Smooth muscle cell (in vitro differentiated cells): Measurements from ENCODE around the gene KIAA2012. TPM values are rescaled to one million over a fixed set of nuclear protein-coding genes. Genes with fewer than 3 reads are reported as not detected.

ENCODE experiments used
- DNase-seq: peaks from one replicate; lab custom pipeline; 2025; ENCODE audit not compliant: unreplicated experiment; lab: John Stamatoyannopoulos, UW
- H2AFZ ChIP-seq: fragments of 200-600 bp; sonication (generic); 2 replicates; pipeline ENCODE4 v1.6.0; 2016; ENCODE audit warnings: antibody characterized with exemption, low read depth, mild to moderate bottlenecking
- H3F3A ChIP-seq: fragments of 200-600 bp; sonication (generic); 2 replicates; pipeline ENCODE4 v1.6.0; 2017; ENCODE audit warnings: antibody characterized with exemption, low read depth
- H3K27ac ChIP-seq: fragments of 200-600 bp; sonication (generic); 2 replicates; pipeline ENCODE4 v1.5.1; 2016; ENCODE audit warnings: low read depth, mild to moderate bottlenecking
- H3K27me3 ChIP-seq: fragments of 200-600 bp; sonication (generic); 2 replicates; pipeline ENCODE4 v1.6.1; 2016; ENCODE audit warnings: low read depth, mild to moderate bottlenecking
- H3K36me3 ChIP-seq: fragments of 200-600 bp; sonication (generic); 2 replicates; pipeline ENCODE4 v1.5.1; 2016; ENCODE audit warnings: low read depth
- H3K4me1 ChIP-seq: fragments of 200-600 bp; sonication (generic); 2 replicates; pipeline ENCODE4 v1.5.1; 2016; ENCODE audit warnings: low read depth
- H3K4me2 ChIP-seq: fragments of 200-600 bp; sonication (generic); 2 replicates; pipeline ENCODE4 v1.6.0; 2016; ENCODE audit warnings: mild to moderate bottlenecking
- H3K4me3 ChIP-seq: fragments of 200-600 bp; sonication (generic); 2 replicates; pipeline ENCODE4 v1.5.1; 2016; ENCODE audit warnings: mild to moderate bottlenecking
- H3K79me2 ChIP-seq: fragments of 200-600 bp; sonication (generic); 2 replicates; pipeline ENCODE4 v1.6.0; 2016; ENCODE audit warnings: low read depth, mild to moderate bottlenecking
- H3K9ac ChIP-seq: fragments of 200-600 bp; sonication (generic); 2 replicates; pipeline ENCODE4 v1.6.0; 2016; ENCODE audit warnings: low read depth
- H3K9me3 ChIP-seq: fragments of 200-600 bp; sonication (generic); replicated peaks from 2 replicates; pipeline ENCODE4 v1.5.1; 2016; ENCODE audit warnings: low read depth
- H4K20me1 ChIP-seq: fragments of 200-600 bp; sonication (generic); 2 replicates; pipeline ENCODE4 v1.6.0; 2016; ENCODE audit warnings: low read depth
- WGBS: methylation state at CpG from one replicate; pipeline ENCODE4 v1.1.7; 2016; ENCODE audit warnings: low lambda C conversion rate; 5-methylcytosine and 5-hydroxymethylcytosine counted together
- polyA plus RNA-seq: library from polyadenylated mRNA; unstranded; fragments of >200 nt; fragmentation: Nextera tagmentation; extraction: Ambion mirVana; gene quantifications from 2 replicates; pipeline ENCODE4 v1.2.1, GENCODE V29; 2016
- total RNA-seq: library from RNA; depleted of rRNA; stranded (reverse); fragments of >200 nt; gene quantifications from 2 replicates; pipeline ENCODE4 v1.2.3, GENCODE V29; 2014
- TF ChIP-seq, protein P1 (sequence below): fragments of 200-600 bp; sonication (generic); IDR thresholded peaks from 2 replicates; pipeline ENCODE4 v1.5.1; 2017; ENCODE audit warnings: borderline replicate concordance, mild to moderate bottlenecking, antibody characterized with exemption; ENCODE audit not compliant: insufficient read depth, poor library complexity, severe bottlenecking

The KIAA2012 gene
- total and polyA plus RNA-seq, 2 experiments from 2014 or later = not detected

- Histone ChIP-seq H3K79me2 (no peaks in the 10 kb centered on the region), H3K4me3 (no peak overlapping the region), H3K27me3 (no peaks in the 10 kb centered on the region), H4K20me1 (no peaks in the 10 kb centered on the region), H3K36me3 (no peaks in the 10 kb centered on the region), H2AFZ (no peak overlapping the region), H3K27ac (no peak overlapping the region), H3K4me2 (no peak overlapping the region), H3F3A (no peaks in the 10 kb centered on the region), H3K4me1 (no peaks in the 10 kb centered on the region), H3K9ac (no peak overlapping the region), H3K9me3 (no peaks in the 10 kb centered on the region)
- TF ChIP-seq, protein P1, sequence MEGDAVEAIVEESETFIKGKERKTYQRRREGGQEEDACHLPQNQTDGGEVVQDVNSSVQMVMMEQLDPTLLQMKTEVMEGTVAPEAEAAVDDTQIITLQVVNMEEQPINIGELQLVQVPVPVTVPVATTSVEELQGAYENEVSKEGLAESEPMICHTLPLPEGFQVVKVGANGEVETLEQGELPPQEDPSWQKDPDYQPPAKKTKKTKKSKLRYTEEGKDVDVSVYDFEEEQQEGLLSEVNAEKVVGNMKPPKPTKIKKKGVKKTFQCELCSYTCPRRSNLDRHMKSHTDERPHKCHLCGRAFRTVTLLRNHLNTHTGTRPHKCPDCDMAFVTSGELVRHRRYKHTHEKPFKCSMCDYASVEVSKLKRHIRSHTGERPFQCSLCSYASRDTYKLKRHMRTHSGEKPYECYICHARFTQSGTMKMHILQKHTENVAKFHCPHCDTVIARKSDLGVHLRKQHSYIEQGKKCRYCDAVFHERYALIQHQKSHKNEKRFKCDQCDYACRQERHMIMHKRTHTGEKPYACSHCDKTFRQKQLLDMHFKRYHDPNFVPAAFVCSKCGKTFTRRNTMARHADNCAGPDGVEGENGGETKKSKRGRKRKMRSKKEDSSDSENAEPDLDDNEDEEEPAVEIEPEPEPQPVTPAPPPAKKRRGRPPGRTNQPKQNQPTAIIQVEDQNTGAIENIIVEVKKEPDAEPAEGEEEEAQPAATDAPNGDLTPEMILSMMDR = no peak
- 93% methylated on average over 6 of the region's 6 CpGs for WGBS
- no peak for DNase-seq
Measured at GRCh38 chr2:202196727-202197126, 123.7 kb downstream of the KIAA2012 start.

DNA sequence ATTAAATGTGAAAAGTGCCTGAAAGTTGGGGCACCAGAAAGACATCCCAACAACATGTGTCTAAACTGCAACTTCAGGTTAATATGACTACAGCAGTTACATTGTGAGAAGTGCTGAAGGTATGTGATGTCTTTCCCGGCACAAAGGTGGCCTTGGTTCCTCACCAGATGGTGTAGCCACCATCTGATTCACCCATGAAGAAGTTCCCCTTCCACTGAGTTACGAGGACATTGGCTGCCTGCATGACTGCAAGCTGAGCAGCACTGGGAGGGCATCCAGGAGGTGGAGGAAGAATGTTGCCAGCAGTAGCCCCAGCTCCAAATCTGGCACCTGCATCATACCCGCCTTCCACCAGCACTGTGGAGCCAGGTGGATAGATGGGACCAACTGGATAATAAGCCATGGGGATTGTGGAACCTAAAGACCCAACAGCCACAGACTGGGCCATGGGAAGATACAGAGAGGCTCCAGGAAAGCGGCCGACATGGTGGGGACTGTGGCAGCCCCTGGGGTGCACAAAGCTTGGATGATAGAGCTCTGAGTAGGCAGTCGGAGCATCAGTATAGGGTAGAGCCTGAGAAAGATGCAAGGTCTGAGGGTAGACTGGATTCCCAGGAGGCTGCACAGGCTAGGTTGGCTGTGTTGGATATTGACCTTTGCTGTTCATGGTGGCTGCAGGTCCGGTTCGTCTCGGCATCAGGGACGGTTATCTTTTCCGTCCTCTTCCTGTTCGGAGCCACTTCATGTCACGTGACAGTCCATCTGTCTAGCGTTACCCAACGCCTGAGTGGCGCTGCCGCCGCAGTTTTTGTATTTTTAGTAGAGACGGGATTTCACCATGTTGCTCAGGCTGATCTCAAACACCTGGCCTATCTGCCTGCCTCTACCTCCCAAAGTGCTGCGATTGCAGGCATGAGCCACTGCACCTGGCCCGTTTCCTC lies 128.4 kb downstream of the KIAA2012 start:
- Histone ChIP-seq H3K9ac (no peak overlapping the region), H3K79me2 (no peaks in the 10 kb centered on the region), H3K4me1 (no peaks in the 10 kb centered on the region), H3K9me3 (no peaks in the 10 kb centered on the region), H3K27me3 (no peaks in the 10 kb centered on the region), H3F3A (no peaks in the 10 kb centered on the region), H3K36me3 (peaks cover 3% of the 10 kb centered on the region), H4K20me1 (peaks cover under 1% of the 10 kb centered on the region), H2AFZ (no peak overlapping the region), H3K27ac (no peak overlapping the region), H3K4me3 (no peak overlapping the region), H3K4me2 (no peak overlapping the region)
- WGBS = 92% methylated on average over 21 of the region's 21 CpGs
- TF ChIP-seq, protein P1 = no peak
- no peak for DNase-seq

DNA sequence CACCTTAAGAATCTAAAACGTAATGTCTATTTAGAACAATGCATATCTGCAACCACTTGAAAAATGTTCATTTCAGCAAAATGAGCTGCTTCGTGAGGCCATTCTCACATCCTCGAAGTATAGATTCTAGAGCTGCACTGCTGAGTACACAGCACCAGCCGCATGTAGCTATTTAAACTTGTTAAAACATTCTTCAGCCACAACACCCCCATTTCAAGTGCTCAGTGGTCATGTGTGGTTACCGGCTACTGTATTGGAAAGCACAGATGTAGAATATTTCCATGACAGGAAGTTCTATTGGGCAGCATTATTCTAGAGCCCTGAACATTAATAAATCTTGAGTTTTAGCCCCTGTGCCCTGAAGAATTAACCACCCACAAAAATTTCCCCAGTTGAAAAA lies 130.3 kb downstream of the KIAA2012 start:
- Histone ChIP-seq H3K9me3 (no peaks in the 10 kb centered on the region), H2AFZ (no peak overlapping the region), H3K79me2 (no peaks in the 10 kb centered on the region), H4K20me1 (peaks cover 5% of the 10 kb centered on the region), H3K27me3 (no peaks in the 10 kb centered on the region), H3K4me1 (no peaks in the 10 kb centered on the region), H3K27ac (no peak overlapping the region), H3K4me2 (no peak overlapping the region), H3K4me3 (no peak overlapping the region), H3F3A (no peaks in the 10 kb centered on the region), H3K36me3 (peaks cover 5% of the 10 kb centered on the region), H3K9ac (no peak overlapping the region)
- TF ChIP-seq, protein P1 = no peak
- DNase-seq = no peak
- 97% methylated on average over 5 of the region's 5 CpGs for WGBS
